GM10266 (cell line): ENCODE data around the gene EPS15.

Source experiments
- DNase-seq: peaks from one replicate; pipeline ENCODE4 v3.0.0; 2012; ENCODE audit errors: extremely low spot score
- TF ChIP-seq, protein P1 (sequence below): IDR thresholded peaks from 2 replicates; pipeline ENCODE4 v1.5.1; 2012; ENCODE audit warnings: mild to moderate bottlenecking, low read depth; ENCODE audit not compliant: control insufficient read depth, insufficient read depth; ENCODE audit errors: missing control alignments

EPS15 gene

DNA sequence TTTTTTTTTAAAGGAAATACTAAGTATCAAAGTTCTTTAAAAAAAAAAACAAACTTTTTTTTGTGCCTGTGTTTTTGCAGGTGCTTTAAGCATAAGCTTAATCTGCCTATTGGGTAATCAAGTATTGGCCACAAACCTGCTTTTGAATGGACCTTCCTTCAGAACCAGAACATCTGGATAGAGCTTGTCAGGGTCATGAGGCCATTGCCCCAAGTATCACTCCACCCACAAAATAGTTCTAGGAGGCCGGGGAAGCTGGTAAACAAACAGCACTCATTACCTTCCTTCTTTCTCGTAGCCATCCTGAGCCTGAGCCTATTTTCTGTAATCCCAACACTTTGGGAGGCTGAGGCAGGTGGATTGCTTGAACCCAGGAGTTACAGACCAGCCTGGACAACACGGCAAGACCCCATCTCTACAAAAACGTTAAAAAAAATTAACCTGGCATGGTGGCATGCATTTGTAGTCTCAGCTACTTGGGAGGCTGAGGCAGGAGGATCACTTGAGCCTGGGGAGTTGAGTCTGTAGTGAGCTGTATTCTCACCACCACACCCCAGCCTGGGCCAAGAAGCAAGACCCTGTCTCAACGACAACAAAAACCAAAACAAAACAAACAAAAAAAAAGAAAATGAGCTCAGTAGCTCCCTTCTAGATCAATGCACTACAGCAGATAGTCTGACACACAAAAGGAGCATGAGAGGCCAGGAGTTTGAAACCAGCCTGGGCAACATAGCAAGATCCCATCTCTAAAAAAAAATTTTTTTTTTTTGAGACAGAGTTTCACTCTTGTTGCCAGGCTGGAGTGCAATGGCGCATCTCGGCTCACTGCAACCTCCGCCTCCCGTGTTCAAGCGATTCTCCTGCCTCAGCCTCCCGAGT lies 34.1 kb upstream of the EPS15 start:
- no peak for DNase-seq
- TF ChIP-seq, protein P1, sequence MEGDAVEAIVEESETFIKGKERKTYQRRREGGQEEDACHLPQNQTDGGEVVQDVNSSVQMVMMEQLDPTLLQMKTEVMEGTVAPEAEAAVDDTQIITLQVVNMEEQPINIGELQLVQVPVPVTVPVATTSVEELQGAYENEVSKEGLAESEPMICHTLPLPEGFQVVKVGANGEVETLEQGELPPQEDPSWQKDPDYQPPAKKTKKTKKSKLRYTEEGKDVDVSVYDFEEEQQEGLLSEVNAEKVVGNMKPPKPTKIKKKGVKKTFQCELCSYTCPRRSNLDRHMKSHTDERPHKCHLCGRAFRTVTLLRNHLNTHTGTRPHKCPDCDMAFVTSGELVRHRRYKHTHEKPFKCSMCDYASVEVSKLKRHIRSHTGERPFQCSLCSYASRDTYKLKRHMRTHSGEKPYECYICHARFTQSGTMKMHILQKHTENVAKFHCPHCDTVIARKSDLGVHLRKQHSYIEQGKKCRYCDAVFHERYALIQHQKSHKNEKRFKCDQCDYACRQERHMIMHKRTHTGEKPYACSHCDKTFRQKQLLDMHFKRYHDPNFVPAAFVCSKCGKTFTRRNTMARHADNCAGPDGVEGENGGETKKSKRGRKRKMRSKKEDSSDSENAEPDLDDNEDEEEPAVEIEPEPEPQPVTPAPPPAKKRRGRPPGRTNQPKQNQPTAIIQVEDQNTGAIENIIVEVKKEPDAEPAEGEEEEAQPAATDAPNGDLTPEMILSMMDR = no peak

DNA sequence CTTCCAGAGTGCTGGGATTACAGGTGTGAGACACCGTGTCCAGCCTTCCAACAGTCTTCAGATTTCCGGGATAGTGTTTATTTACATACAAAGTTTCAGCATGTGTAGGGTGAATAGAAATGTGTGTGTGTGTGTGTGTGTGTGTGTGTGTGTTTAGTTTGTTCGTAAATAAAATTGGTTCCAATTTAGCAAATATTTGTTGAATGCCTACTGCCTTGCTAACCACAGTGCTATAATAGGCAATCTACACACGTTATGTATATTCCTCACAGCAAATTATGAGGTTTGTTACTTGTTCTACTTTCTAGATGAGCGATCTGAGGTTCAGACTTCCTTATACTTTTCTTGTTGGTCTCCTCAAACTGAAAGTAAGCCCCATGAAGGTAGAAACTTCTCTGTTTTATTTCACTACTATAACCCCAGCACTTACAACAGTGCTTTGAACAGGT lies 32.8 kb upstream of the EPS15 start:
- TF ChIP-seq, protein P1 = no peak
- DNase-seq = no peak

DNA sequence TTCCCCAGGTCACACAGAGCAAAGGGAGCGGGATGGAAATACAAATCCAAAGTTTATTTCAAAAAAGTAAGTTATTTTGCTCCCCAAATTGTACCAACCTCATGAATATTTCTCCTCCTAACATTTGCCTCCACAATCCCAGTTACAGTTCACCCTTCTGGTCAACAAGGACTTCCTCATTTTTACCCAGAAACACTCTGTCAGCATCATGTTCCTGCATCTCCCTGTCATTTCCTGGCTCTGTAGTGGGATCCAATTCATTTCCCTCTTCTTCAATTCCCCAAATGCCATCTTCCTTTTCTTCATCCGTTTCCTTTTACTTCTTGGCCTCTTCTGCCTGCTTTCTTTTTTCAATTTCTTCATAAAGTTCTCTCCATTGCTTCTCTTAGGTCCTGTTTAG lies 32.0 kb upstream of the EPS15 start:
- TF ChIP-seq, protein P1 = no peak
- DNase-seq = no peak

DNA sequence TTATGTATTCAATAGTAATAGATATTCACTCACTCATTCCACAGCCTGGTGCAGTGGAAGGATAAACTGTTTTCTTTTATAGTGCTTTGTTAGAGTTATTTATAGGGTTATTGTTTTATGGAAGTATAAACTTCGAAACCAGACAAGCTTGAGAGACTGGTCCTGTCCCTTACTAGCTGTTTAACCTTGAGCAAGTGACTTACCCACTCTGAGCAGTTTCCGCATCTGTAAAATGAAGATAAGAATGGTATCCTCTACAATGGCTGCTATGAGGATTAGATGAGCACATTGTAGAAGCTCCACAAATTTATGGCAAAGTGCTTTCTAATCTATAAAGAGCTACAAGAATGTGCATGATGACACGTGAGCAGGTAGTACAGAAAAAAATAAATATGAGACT lies 30.8 kb upstream of the EPS15 start:
- DNase-seq = no peak
- TF ChIP-seq, protein P1 = no peak

DNA sequence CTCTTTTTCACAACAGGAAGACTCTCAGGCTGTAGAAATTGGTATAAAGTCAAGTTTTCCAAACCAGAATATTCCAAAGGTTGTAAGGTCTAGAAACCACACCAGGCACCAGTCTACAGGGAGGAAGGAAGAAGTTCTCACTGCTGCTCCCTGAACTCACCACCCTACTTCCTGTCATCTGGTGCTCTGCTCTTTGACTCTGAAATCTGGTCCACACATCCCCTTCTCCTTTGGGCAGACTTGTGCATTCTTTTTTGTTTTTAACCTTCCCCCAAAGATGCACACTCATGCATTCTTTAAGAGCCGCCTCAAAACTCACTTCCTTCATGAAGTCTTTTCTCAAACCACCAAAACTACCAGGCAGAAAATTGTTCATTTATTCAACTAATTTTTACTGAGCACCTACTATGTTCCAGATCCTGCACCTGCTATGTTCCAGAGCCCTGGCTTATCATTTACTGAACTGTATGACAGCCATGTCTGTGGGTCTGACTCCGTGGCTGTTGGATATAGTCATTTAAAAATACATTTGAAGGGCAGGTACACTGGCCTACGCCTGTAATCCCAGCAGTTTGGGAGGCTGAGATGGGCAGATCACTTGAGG lies 30.1 kb upstream of the EPS15 start:
- DNase-seq = no peak
- TF ChIP-seq, protein P1 = no peak

DNA sequence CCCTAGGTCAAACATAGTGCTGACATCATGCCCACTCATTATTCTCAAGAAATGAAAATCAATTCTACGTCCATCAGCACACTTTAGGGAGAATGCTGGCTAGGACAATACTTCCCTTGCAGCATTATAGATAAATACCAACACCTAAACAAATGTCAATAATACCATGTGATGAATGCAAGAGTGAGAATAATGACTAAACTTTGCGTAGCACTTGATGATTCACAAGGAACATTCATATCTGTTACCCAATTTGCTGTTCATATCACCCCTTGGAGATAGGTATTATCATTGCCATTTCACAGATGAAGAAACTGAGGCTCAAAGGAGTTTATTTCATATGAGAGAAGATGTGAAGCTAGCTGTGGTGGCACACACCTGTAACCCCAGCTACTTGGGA lies 24.8 kb upstream of the EPS15 start:
- TF ChIP-seq, protein P1 = no peak

More for the DNA sequence above, 24.8 kb upstream of the EPS15 start:
- DNase-seq = no peak
